ENCODE data around the gene ARID5B.
"Not testable (repeated sequence)": the region's sequence is repeated elsewhere in the genome, so short reads cannot be mapped to it uniquely, and the experiment has no call there.

The ARID5B gene

GRCh38 chr10:61973906-61974305 is 72.4 kb downstream of the ARID5B start:
- POLR2A ChIA-PET (ENCODE audit: low non-redundant PET), result no interaction called here

DNA sequence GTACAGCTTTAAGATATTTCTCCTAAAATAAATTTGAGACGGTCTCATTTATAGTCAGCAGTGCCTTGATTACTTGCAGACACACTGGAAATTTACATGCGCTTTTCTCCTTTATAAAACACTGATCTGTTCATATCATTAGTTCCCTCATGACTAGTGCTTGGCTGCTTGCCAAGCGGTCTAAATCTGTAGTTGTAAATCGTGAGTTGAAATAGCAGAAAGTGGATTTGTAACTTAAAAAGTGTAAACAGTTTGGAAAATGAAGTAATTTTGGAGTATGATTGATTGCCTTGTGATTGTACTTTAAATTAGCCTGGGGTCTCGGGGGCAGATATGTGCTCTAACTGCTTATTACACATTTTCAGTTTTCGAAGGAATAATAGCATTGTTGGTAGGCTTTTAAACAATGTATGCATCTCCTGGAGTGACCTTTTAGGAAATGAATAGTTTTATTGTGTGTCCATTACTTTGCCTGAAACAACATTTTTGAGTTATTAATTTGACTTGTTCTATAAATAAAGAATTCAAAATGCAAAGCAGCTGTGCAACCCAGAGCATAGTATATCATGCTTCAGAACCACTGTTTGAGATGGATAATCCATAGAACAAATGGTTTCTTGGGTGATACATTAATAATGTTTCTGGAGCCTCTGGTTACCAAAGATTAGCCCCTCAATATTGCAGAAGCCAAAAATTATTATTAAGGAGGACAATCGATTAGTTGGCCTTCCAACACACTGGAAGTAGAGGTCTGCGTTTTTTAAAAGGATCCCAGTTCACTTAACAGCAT is 73.3 kb downstream of the ARID5B start:
- CTCF ChIA-PET, result interaction anchor here (0.7 kb wide), 1 partner anchor 8 kb away, joined by 4 read pairs; no protein-coding TSS in a partner anchor
- no peak overlapping the region for H3K27ac ChIP-seq
- POLR2A ChIA-PET (ENCODE audit: low non-redundant PET), result no interaction called here
- DNase-seq (ENCODE audit: low spot score), result peak; percentile 26
- TF ChIP-seq, protein P1, sequence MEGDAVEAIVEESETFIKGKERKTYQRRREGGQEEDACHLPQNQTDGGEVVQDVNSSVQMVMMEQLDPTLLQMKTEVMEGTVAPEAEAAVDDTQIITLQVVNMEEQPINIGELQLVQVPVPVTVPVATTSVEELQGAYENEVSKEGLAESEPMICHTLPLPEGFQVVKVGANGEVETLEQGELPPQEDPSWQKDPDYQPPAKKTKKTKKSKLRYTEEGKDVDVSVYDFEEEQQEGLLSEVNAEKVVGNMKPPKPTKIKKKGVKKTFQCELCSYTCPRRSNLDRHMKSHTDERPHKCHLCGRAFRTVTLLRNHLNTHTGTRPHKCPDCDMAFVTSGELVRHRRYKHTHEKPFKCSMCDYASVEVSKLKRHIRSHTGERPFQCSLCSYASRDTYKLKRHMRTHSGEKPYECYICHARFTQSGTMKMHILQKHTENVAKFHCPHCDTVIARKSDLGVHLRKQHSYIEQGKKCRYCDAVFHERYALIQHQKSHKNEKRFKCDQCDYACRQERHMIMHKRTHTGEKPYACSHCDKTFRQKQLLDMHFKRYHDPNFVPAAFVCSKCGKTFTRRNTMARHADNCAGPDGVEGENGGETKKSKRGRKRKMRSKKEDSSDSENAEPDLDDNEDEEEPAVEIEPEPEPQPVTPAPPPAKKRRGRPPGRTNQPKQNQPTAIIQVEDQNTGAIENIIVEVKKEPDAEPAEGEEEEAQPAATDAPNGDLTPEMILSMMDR (conservative IDR thresholded peaks at IDR 0.05; ENCODE audit: low read depth), result no peak

More at GRCh38 chr10:61973906-61974305, 72.4 kb downstream of the ARID5B start:
- no peak overlapping the region for H3K27ac ChIP-seq
- DNase-seq (ENCODE audit: low spot score), result no peak
- CTCF ChIA-PET, result no interaction called here
- TF ChIP-seq, protein P1 (conservative IDR thresholded peaks at IDR 0.05; ENCODE audit: low read depth), result no peak

DNA sequence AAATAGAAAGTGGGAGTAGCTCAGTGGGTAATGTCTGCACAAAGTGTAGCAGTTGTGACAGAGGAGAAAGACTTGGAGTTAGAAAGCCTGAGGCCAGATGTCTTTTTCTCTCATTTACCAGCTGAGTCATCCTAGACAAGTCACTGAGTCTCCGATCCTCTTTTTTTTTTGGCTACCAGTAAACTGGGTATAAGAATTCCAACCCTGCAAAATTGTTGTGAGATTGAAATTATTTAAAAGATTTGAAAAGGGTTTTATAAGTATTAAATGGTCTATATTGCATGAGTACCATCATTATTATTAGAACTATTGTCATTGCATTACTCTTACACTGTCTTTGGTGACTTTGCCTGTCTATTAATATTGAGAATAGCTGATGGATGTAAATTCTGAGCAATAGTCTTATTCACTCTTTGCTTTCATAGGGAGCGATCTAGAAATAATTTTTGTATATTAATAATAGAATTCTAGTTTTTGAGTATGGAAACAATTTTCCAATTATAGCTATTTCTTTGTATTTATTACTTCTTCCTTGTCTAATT is 74.0 kb downstream of the ARID5B start:
- TF ChIP-seq, protein P1 (conservative IDR thresholded peaks at IDR 0.05; ENCODE audit: low read depth), result no peak
- ChIA-PET CTCF (interaction anchor here (0.6 to 0.7 kb wide), 3 partner anchors 8 to 1170 kb away, joined by 3 to 4 read pairs (median 4); no protein-coding TSS in a partner anchor), POLR2A (ENCODE audit: low non-redundant PET) (no interaction called here)
- DNase-seq (ENCODE audit: low spot score), result peak; percentile 60
- H3K27ac ChIP-seq, result no peak overlapping the region

DNA sequence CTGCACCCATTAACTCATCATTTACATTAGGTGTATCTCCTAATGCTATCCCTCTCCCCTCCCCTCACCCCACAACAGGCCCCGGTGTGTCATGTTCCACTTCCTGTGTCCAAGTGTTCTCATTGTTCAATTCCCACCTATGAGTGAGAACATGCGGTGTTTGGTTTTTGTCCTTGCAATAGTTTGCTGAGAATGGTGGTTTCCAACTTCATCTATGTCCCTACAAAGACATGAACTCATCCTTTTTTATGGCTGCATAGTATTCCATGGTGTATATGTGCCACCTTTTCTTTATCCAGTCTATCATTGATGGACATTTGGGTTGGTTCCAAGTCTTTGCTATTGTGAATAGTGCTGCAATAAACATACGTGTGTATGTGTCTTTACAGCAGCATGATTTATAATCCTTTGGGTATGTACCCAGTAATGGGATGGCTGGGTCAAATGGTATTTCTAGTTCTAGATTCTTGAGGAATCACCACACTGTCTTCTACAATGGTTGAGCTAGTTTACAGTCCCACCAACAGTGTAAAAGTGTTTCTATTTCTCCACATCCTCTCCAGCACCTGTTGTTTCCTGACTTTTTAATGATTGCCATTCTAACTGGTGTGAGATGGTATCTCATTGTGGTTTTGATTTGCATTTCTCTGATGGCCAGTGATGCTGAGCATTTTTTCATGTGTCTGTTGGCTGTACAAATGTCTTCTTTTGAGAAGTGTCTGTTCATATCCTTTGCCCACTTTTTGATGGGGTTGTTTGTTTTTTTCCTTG is 75.6 kb downstream of the ARID5B start:
- POLR2A ChIA-PET (ENCODE audit: low non-redundant PET); CTCF ChIA-PET; DNase-seq (ENCODE audit: low spot score); H3K27ac ChIP-seq: not testable (repeated sequence)

DNA sequence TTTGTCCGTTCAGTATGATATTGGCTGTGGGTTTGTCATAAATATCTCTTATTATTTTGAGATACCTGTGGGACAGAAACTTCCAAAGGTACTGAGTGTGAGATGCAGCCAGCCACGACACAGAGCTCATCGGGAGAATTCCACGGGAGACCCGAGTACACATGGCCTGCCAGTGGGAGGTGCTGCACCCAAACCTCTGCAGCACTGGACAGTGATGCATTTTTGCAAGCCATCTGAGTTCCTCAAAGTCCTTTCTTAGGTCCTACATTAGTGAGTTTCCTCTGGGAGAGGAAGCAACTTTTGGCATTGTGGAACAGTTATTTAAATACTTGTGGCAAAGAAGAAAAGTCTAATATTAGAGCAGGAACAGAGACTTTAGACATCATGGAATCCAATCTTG is 77.5 kb downstream of the ARID5B start:
- CTCF ChIA-PET, result no interaction called here
- TF ChIP-seq, protein P1 (conservative IDR thresholded peaks at IDR 0.05; ENCODE audit: low read depth), result no peak
- no peak for DNase-seq (ENCODE audit: low spot score)
- POLR2A ChIA-PET (ENCODE audit: low non-redundant PET), result no interaction called here
- H3K27ac ChIP-seq, result no peak overlapping the region

DNA sequence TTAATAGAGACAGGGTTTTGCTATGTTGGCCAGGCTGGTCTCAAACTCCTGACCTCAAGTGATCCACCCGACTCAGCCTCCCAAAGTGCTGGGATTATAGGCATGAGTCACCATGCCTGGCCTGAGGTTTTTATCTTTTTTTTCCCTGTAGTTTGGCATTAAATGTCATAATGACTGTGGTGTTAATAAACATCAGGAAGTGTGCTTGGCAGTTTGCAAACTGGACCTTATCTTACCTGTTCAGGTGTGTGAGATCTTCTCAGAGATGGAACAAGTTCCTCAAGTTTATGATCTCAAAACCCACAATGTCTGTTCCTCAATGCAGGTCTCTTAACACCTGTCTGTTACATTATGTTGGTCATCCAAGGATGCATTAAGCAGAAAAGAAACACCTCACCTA is 80.0 kb downstream of the ARID5B start:
- no peak for DNase-seq (ENCODE audit: low spot score)
- TF ChIP-seq, protein P1 (conservative IDR thresholded peaks at IDR 0.05; ENCODE audit: low read depth), result no peak

More for the DNA sequence above, 80.0 kb downstream of the ARID5B start:
- ChIA-PET POLR2A (ENCODE audit: low non-redundant PET) (no interaction called here), CTCF (no interaction called here)
- no peak overlapping the region for H3K27ac ChIP-seq
